GM12874 (cell line): Measurements from ENCODE around the gene DPYD.

Experiments used
- TF ChIP-seq, protein P1 (sequence below): IDR thresholded peaks from 2 replicates; pipeline ENCODE4 v1.5.1; 2011; ENCODE audit warnings: low read depth, mild to moderate bottlenecking, control low read depth, low read length, moderate library complexity; ENCODE audit not compliant: insufficient read depth

DPYD gene

DNA sequence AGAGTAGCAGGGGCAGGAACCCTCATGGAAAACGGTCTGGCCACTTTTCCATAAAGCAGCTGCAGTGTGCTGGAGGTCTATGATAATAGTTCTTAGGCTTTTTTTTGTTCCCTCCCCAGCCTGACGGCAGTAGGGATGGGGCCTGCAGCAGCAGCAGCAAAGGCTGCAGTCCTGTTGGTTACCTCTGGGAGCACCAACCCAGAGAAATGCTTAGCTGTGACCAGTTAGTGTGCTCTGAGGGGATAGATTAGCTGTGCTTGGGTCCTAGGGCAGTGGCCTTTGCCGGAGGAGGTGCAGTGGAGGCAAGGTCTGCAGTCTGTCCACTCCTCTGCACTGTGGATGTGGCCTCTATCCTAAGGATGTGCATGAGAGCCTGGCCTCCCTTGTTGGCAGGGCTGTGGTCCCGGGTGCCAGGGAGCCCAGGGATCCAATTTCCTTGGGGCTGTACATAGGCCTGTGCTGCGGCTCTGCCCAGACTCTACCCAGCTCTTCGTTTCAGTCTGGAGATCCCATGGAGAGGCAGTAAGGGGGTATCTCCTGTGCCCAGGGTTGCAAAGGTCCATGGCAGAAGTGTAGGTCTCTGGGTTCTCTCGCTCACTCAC, 876.6 kb downstream of the DPYD start:
- TF ChIP-seq, protein P1, sequence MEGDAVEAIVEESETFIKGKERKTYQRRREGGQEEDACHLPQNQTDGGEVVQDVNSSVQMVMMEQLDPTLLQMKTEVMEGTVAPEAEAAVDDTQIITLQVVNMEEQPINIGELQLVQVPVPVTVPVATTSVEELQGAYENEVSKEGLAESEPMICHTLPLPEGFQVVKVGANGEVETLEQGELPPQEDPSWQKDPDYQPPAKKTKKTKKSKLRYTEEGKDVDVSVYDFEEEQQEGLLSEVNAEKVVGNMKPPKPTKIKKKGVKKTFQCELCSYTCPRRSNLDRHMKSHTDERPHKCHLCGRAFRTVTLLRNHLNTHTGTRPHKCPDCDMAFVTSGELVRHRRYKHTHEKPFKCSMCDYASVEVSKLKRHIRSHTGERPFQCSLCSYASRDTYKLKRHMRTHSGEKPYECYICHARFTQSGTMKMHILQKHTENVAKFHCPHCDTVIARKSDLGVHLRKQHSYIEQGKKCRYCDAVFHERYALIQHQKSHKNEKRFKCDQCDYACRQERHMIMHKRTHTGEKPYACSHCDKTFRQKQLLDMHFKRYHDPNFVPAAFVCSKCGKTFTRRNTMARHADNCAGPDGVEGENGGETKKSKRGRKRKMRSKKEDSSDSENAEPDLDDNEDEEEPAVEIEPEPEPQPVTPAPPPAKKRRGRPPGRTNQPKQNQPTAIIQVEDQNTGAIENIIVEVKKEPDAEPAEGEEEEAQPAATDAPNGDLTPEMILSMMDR = no peak

DNA sequence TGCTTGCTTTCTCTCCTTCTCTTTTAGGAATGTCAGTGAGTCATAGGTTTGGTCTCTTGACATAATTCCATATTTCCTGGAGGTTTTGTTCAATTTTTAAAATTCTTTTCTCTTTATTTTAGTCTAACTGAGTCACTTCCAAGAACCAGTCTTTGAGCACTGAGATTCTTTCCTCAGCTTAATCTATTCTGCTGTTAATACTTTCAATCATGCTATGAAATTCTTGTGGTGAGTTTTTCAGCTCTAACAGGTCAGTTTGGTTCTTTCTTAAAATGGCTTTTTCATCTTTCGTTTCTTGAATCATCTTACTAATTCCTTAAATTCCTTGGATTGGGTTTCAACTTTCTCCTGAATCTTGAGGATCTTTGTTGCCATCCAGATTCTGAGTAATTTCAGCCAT, 878.3 kb downstream of the DPYD start:
- TF ChIP-seq, protein P1 = no peak

DNA sequence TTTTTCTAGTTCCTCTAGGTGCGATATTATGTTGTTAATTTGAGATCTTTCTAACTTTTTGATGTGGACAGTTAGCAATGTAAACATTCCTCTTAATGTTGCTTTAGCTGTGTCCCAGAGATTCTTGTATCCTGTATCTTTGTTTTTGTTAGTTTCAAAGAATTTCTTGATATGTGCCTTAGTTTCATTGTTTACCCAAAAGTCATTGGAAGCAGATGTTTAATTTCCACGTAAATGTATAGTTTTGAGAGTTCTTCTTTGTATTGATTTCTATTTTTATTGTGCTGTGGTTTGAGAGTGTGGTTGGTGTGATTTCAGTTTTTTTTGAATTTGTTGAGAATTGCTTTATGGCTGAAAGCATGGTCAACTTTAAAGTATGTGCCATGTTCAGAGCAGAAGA, 879.8 kb downstream of the DPYD start:
- TF ChIP-seq, protein P1 = no peak

DNA sequence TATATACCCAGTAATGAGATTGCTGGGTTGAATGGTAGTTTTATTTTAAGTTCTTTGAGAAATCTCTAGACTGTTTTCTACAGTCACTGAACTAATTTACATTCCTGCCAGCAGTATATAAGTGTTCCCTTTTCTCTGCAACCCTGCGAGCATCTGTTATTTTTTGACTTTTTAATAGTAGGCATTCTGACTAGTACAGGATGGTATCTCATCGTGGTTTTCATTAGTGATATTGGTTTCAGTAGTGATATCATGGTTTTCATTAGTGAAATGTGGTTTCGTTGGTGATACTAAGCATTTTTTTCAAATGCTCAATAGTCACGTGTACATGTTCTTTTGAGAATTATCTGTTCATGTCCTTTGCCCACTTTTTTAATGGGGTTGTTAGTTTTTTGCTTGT, 882.4 kb downstream of the DPYD start:
- TF ChIP-seq, protein P1 = no peak

DNA sequence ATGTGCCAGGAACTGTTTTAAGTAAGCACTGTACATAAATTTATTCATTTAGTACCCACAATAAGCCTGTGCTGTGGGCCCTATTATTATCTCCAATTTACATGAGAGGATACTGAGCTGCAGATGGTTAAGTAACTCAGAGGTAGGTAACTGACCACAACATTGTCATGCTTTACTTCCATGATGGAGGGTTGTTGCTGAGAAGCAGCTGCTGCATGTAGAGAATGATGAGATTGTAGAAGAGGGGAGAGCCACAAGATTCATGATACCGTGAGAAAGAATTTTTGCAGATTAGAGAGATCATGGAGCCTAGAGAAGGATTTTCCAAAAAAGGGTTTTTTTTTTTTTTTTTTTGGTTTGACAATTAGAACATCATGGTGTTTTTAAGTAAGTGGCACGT, 886.2 kb downstream of the DPYD start:
- TF ChIP-seq, protein P1 = no peak

DNA sequence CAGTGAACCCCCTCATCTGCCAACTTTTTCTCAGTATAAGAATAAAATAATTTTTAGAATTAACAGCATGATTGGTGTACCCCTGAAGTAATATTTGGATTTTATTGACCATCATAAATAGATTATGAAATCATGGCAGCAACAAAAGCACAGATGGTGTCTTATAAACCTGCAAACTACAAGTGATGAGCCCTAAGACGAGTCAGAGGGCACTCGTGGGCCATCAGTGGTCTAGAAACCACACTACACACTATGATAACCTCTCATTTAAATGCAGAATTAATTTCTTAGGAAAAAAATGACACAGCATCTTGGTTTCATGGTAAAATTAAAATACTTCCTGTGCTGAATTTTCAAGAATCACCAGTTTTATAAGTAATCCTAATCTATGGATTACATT, 886.9 kb downstream of the DPYD start:
- TF ChIP-seq, protein P1 = no peak
